Glutamatergic neuron (in vitro differentiated cells): ENCODE measurements around the gene RRAD. TPM values are rescaled to one million over a fixed set of nuclear protein-coding genes. Genes with fewer than 3 reads are reported as not detected.
A peak's percentile ranks its signal among the peaks of the same experiment; 100 is the strongest.
"Not testable (repeated sequence)": the region's sequence is repeated elsewhere in the genome, so short reads cannot be mapped to it uniquely, and the experiment has no call there.

Experiments
- DNase-seq: peaks from one replicate; pipeline ENCODE4 v3.0.0; 2022
- H3K27ac Mint-ChIP-seq: one replicate; pipeline ENCODE4 v1.8.0; 2020; ENCODE audit warnings: mild to moderate bottlenecking, mixed read lengths, inconsistent platforms; ENCODE audit not compliant: unreplicated experiment
- H3K27me3 Mint-ChIP-seq: one replicate; pipeline ENCODE4 v1.8.0; 2020; ENCODE audit warnings: mild to moderate bottlenecking, moderate library complexity, mixed read lengths, inconsistent platforms; ENCODE audit not compliant: unreplicated experiment
- H3K36me3 Mint-ChIP-seq: one replicate; pipeline ENCODE4 v1.8.0; 2020; ENCODE audit warnings: mild to moderate bottlenecking, mixed read lengths, inconsistent platforms; ENCODE audit not compliant: unreplicated experiment
- H3K4me1 Mint-ChIP-seq: one replicate; pipeline ENCODE4 v1.8.0; 2020; ENCODE audit warnings: mild to moderate bottlenecking, low read depth, mixed read lengths, inconsistent platforms; ENCODE audit not compliant: unreplicated experiment
- H3K4me3 Mint-ChIP-seq: one replicate; pipeline ENCODE4 v1.8.0; 2020; ENCODE audit warnings: mild to moderate bottlenecking, mixed read lengths, inconsistent platforms; ENCODE audit not compliant: unreplicated experiment
- H3K9me3 Mint-ChIP-seq: one replicate; pipeline ENCODE4 v1.8.0; 2020; ENCODE audit warnings: mild to moderate bottlenecking, moderate library complexity, mixed read lengths, inconsistent platforms; ENCODE audit not compliant: unreplicated experiment
- CTCF ChIP-seq: fragments of 200-600 bp; sonication (generic); IDR thresholded peaks from one replicate; pipeline ENCODE4 v1.5.0; 2021; ENCODE audit not compliant: partially characterized antibody, unreplicated experiment
- total RNA-seq: library from RNA; stranded (reverse); fragmentation: NEBNext Ultra II Directional; extraction: Animal tissue kit (Norgen Biotek cat#: 25700); gene quantifications from one replicate; pipeline ENCODE4 v1.2.1, GENCODE V29; 2021; ENCODE audit not compliant: unreplicated experiment

The RRAD gene
- total RNA-seq, 1 donor from 2014 or later, result 1.1 TPM

- Mint-ChIP-seq H3K36me3 (no peaks in the 10 kb centered on the region), H3K27ac (no peak overlapping the region), H3K4me3 (peak overlapping the region; percentile 76), H3K4me1 (peaks cover 8% of the 10 kb centered on the region), H3K9me3 (peaks cover 6% of the 10 kb centered on the region), H3K27me3 (peaks cover 4% of the 10 kb centered on the region)
- TF ChIP-seq CTCF, result peak; percentile 96
- peak; percentile 83 for DNase-seq
Observed at GRCh38 chr16:66947302-66948065, 22.1 kb upstream of the RRAD start.

- peaks cover 4% of the 10 kb centered on the region for H3K27me3 Mint-ChIP-seq
- H3K36me3 Mint-ChIP-seq, result no peaks in the 10 kb centered on the region
- H3K9me3 Mint-ChIP-seq, result peaks cover 5% of the 10 kb centered on the region
- H3K4me1 Mint-ChIP-seq, result peaks cover 8% of the 10 kb centered on the region
- no peak for TF ChIP-seq CTCF
- H3K27ac Mint-ChIP-seq, result no peak overlapping the region
- no peak for DNase-seq
- H3K4me3 Mint-ChIP-seq, result peak overlapping the region; percentile 4
Observed at GRCh38 chr16:66946974-66947301, 21.6 kb upstream of the RRAD start.

GRCh38 chr16:66946541-66946940 lies 21.2 kb upstream of the RRAD start:
- no peak overlapping the region for H3K27ac Mint-ChIP-seq
- no peak for DNase-seq
- no peak for TF ChIP-seq CTCF
- peaks cover 2% of the 10 kb centered on the region for H3K9me3 Mint-ChIP-seq
- peaks cover 4% of the 10 kb centered on the region for H3K27me3 Mint-ChIP-seq
- no peaks in the 10 kb centered on the region for H3K36me3 Mint-ChIP-seq
- peak overlapping the region; percentile 4 for H3K4me3 Mint-ChIP-seq
- peaks cover 8% of the 10 kb centered on the region for H3K4me1 Mint-ChIP-seq

- DNase-seq, result no peak
- TF ChIP-seq CTCF, result no peak
- Mint-ChIP-seq H3K27me3 (peaks cover 4% of the 10 kb centered on the region), H3K4me3 (no peak overlapping the region), H3K4me1 (peaks cover 8% of the 10 kb centered on the region), H3K36me3 (no peaks in the 10 kb centered on the region), H3K27ac (no peak overlapping the region), H3K9me3 (peaks cover 2% of the 10 kb centered on the region)
Observed at GRCh38 chr16:66945939-66946338, 20.6 kb upstream of the RRAD start.

GRCh38 chr16:66944971-66945370 lies 19.6 kb upstream of the RRAD start:
- not testable (repeated sequence) for H3K27me3 Mint-ChIP-seq, H3K36me3 Mint-ChIP-seq, H3K9me3 Mint-ChIP-seq, H3K4me1 Mint-ChIP-seq, H3K4me3 Mint-ChIP-seq, DNase-seq, H3K27ac Mint-ChIP-seq
